ENCODE data around the gene SYK. TPM values are rescaled to one million over a fixed set of nuclear protein-coding genes. Genes with fewer than 3 reads are reported as not detected.

The SYK gene
- total RNA-seq, 3 donors from 2014 or later (not counting 1 experiment from before 2014, with no cell fraction given), result 75.5 to 104 (median 78.0) TPM

DNA sequence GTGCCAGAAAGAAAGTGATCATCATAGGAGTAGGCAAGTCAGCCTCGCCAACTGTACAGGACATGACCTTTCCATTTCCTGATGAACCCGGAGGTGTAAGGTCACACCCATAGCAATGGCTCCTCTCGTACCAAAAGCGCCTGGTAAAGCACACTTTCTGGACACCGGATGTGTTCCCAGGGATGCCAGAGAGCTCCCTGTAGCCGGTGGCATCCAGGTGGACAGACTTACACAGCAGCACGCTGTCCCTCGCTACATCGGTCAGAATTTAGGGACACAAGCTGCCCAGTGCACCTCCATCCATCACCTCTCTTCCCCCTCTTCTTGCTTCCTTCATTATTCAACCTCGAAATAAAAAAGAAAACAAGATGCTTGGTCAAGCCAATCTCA is 105.4 kb downstream of the SYK start:
- DNase-seq (no peak), ATAC-seq (no peak)
- no peaks in the 10 kb centered on the region for H3K27me3 Mint-ChIP-seq (ENCODE audit: low read depth in 2 of 2)
- peaks cover 11 to 22% of the 10 kb centered on the region in 2 donors for H3K4me1 Mint-ChIP-seq
- no peak overlapping the region for H3K27ac ChIP-seq (ENCODE audit: low read length)
- H3K4me1 ChIP-seq (ENCODE audit: control insufficient read depth, insufficient read depth, low read length), result no peaks in the 10 kb centered on the region
- no peaks in the 10 kb centered on the region for H3K9me3 ChIP-seq (ENCODE audit: control insufficient read depth, insufficient read depth, low read length)
- no peak overlapping the region for H3K27ac Mint-ChIP-seq
- 83% methylated on average over 10 of the region's 10 CpGs for WGBS (ENCODE audit: insufficient coverage)
- no peaks in the 10 kb centered on the region for H3K27me3 ChIP-seq (ENCODE audit: control insufficient read depth, insufficient read depth, low read length)
- no peak overlapping the region for H3K4me3 Mint-ChIP-seq
- H3K9me3 Mint-ChIP-seq, result no peaks in the 10 kb centered on the region
- H3K4me3 ChIP-seq (ENCODE audit: low read length), result no peak overlapping the region
- TF ChIP-seq, protein P1, sequence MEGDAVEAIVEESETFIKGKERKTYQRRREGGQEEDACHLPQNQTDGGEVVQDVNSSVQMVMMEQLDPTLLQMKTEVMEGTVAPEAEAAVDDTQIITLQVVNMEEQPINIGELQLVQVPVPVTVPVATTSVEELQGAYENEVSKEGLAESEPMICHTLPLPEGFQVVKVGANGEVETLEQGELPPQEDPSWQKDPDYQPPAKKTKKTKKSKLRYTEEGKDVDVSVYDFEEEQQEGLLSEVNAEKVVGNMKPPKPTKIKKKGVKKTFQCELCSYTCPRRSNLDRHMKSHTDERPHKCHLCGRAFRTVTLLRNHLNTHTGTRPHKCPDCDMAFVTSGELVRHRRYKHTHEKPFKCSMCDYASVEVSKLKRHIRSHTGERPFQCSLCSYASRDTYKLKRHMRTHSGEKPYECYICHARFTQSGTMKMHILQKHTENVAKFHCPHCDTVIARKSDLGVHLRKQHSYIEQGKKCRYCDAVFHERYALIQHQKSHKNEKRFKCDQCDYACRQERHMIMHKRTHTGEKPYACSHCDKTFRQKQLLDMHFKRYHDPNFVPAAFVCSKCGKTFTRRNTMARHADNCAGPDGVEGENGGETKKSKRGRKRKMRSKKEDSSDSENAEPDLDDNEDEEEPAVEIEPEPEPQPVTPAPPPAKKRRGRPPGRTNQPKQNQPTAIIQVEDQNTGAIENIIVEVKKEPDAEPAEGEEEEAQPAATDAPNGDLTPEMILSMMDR (IDR thresholded peaks at IDR 0.05), result no peak
- H3K36me3 ChIP-seq (ENCODE audit: control insufficient read depth, insufficient read depth, low read length), result no peaks in the 10 kb centered on the region
- intact Hi-C loops (cut with micrococcal nuclease), result no loop called here
- no peaks in the 10 kb centered on the region for H3K36me3 Mint-ChIP-seq

DNA sequence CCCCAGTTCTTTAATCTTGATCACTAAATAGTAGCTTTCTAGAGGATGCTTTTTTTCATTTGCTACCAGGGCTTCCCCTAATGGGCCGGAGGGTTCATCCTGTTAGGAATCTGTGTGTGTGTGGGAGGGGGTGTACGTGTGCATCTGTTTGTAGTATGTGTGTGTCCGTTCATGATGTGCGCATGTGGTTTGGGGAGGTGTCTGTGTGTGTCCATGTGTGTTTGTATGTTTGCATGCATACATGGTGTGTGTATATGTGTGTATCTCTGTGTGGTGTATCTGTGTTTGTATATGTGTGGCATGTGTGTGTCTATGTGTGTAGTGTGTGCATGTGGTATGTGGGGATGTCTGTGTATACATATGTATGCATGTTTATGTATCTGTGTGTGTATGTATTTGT is 106.2 kb downstream of the SYK start:
- no peak for DNase-seq
- Mint-ChIP-seq H3K4me3 (no peak overlapping the region), H3K9me3 (no peaks in the 10 kb centered on the region), H3K27ac (no peak overlapping the region), H3K27me3 (ENCODE audit: low read depth in 2 of 2) (no peaks in the 10 kb centered on the region), H3K4me1 (peaks cover 11 to 19% of the 10 kb centered on the region in 2 donors), H3K36me3 (no peaks in the 10 kb centered on the region)
- intact Hi-C loops (cut with micrococcal nuclease), result no loop called here
- no peak overlapping the region for H3K27ac ChIP-seq (ENCODE audit: low read length)
- no peaks in the 10 kb centered on the region for H3K36me3 ChIP-seq (ENCODE audit: control insufficient read depth, insufficient read depth, low read length)
- ATAC-seq, result no peak
- H3K27me3 ChIP-seq (ENCODE audit: control insufficient read depth, insufficient read depth, low read length), result no peaks in the 10 kb centered on the region
- H3K9me3 ChIP-seq (ENCODE audit: control insufficient read depth, insufficient read depth, low read length), result no peaks in the 10 kb centered on the region
- TF ChIP-seq, protein P1 (IDR thresholded peaks at IDR 0.05), result no peak
- H3K4me3 ChIP-seq (ENCODE audit: low read length), result no peak overlapping the region
- 89% methylated on average over 4 of the region's 4 CpGs for WGBS (ENCODE audit: insufficient coverage)
- no peaks in the 10 kb centered on the region for H3K4me1 ChIP-seq (ENCODE audit: control insufficient read depth, insufficient read depth, low read length)

DNA sequence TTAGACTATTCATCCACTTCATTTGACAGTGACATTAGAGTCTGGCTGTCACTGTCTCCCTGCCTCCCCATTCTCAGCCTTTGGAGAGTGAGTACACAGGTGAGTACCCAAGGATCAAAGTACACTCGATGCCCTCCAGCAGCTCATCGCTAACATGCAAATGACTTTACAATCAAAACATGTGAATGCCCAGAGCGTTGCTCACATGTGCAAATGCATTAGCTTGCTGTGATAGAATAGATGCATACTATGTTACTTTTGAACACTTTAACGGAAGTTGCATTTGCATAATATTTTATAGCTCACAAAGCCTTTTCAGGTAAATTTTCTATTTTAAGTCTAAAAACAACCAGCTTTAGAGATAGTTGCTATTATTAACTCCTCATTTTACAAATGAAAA is 107.6 kb downstream of the SYK start:
- intact Hi-C loops (cut with micrococcal nuclease), result no loop called here
- no peaks in the 10 kb centered on the region for H3K36me3 Mint-ChIP-seq
- WGBS (ENCODE audit: insufficient coverage), result 78% methylated on average over 4 of the region's 4 CpGs
- peaks cover 11 to 19% of the 10 kb centered on the region in 2 donors for H3K4me1 Mint-ChIP-seq
- ATAC-seq, result no peak
- H3K9me3 ChIP-seq (ENCODE audit: control insufficient read depth, insufficient read depth, low read length), result no peaks in the 10 kb centered on the region
- H3K4me3 Mint-ChIP-seq, result no peak overlapping the region
- no peak for DNase-seq
- no peaks in the 10 kb centered on the region for H3K9me3 Mint-ChIP-seq
- H3K36me3 ChIP-seq (ENCODE audit: control insufficient read depth, insufficient read depth, low read length), result no peaks in the 10 kb centered on the region
- H3K27ac Mint-ChIP-seq, result no peak overlapping the region
- H3K4me3 ChIP-seq (ENCODE audit: low read length), result no peak overlapping the region
- H3K4me1 ChIP-seq (ENCODE audit: control insufficient read depth, insufficient read depth, low read length), result no peaks in the 10 kb centered on the region
- H3K27me3 Mint-ChIP-seq (ENCODE audit: low read depth in 2 of 2), result no peaks in the 10 kb centered on the region
- no peak overlapping the region for H3K27ac ChIP-seq (ENCODE audit: low read length)
- TF ChIP-seq, protein P1 (IDR thresholded peaks at IDR 0.05), result no peak
- H3K27me3 ChIP-seq (ENCODE audit: control insufficient read depth, insufficient read depth, low read length), result no peaks in the 10 kb centered on the region

DNA sequence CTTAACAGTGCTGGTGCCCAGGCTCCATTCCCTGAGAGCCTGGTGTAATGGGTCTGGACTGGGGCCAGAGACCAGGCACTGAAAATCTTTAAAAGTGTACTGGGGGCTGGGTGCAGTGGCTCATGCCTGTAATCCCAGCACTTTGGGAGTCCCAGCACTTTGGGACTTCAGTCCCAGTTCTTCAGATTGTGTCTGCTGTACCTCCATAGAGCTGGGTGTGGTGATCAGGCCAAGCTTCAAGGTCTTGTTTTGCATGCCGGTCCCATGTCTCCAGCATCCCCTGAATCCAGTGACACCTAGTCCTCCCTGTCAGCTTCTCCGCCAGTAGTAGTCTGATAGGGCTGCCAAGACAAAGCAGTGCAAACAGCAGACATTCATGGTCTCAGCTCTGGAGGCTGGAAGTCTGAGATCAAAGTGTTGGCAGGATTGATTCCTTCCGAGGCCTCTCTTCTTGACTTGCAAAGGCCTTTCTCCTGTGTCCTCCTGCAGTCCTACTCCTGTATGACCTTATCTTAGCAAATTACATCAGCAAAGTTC is 108.2 kb downstream of the SYK start:
- 81% methylated on average over 3 of the region's 3 CpGs for WGBS (ENCODE audit: insufficient coverage)

More for the DNA sequence above, 108.2 kb downstream of the SYK start:
- Histone ChIP-seq H3K27ac (ENCODE audit: low read length) (no peak overlapping the region), H3K4me3 (ENCODE audit: low read length) (no peak overlapping the region), H3K27me3 (ENCODE audit: control insufficient read depth, insufficient read depth, low read length) (no peaks in the 10 kb centered on the region), H3K36me3 (ENCODE audit: control insufficient read depth, insufficient read depth, low read length) (no peaks in the 10 kb centered on the region), H3K4me1 (ENCODE audit: control insufficient read depth, insufficient read depth, low read length) (peaks cover 3% of the 10 kb centered on the region), H3K9me3 (ENCODE audit: control insufficient read depth, insufficient read depth, low read length) (no peaks in the 10 kb centered on the region)
- no peaks in the 10 kb centered on the region for H3K36me3 Mint-ChIP-seq
- TF ChIP-seq, protein P1 (IDR thresholded peaks at IDR 0.05), result no peak
- H3K4me1 Mint-ChIP-seq, result peaks cover 11 to 19% of the 10 kb centered on the region in 2 donors
- H3K4me3 Mint-ChIP-seq, result no peak overlapping the region
- no peaks in the 10 kb centered on the region for H3K27me3 Mint-ChIP-seq (ENCODE audit: low read depth in 2 of 2)
- DNase-seq (no peak), ATAC-seq (no peak)
- intact Hi-C loops (cut with micrococcal nuclease), result no loop called here
- no peak overlapping the region for H3K27ac Mint-ChIP-seq
- H3K9me3 Mint-ChIP-seq, result no peaks in the 10 kb centered on the region

All from natural killer cell (primary cell).